SHP77 (cell line): ENCODE data around the gene PLCD1.
"Not testable (repeated sequence)": the region's sequence is repeated elsewhere in the genome, so short reads cannot be mapped to it uniquely, and the experiment has no call there.

Experiments used
- DNase-seq, 2 experiments: peaks; one replicate each; lab custom pipeline; 2025; lab: John Stamatoyannopoulos, UW

The PLCD1 gene

GRCh38 chr3:38000242-38000916 lies 29.1 kb downstream of the PLCD1 start:
- DNase-seq, result no peak

GRCh38 chr3:37999836-38000235 lies 29.6 kb downstream of the PLCD1 start:
- DNase-seq, result no peak

- no peak for DNase-seq
Observed at GRCh38 chr3:37997791-37998370, 31.6 kb downstream of the PLCD1 start.

- DNase-seq, result no peak
Observed at GRCh38 chr3:37997342-37997741, 32.1 kb downstream of the PLCD1 start.

GRCh38 chr3:37996785-37997301 lies 32.6 kb downstream of the PLCD1 start:
- DNase-seq, result peak; percentile 49 to 55

- DNase-seq, result no peak
Observed at GRCh38 chr3:37995652-37996641, 33.5 kb downstream of the PLCD1 start.

GRCh38 chr3:37994639-37994972 lies 34.8 kb downstream of the PLCD1 start:
- DNase-seq, result no peak

- no peak for DNase-seq
Observed at GRCh38 chr3:37993820-37994638, 35.4 kb downstream of the PLCD1 start.

- no peak for DNase-seq
Observed at GRCh38 chr3:37993460-37993819, 36.0 kb downstream of the PLCD1 start.

- no peak for DNase-seq
Observed at GRCh38 chr3:37993067-37993455, 36.4 kb downstream of the PLCD1 start.

- no peak for DNase-seq
Observed at GRCh38 chr3:37992271-37993066, 37.0 kb downstream of the PLCD1 start.

GRCh38 chr3:37991823-37992222 lies 37.6 kb downstream of the PLCD1 start:
- DNase-seq, result no peak

- DNase-seq, result no peak
Observed at GRCh38 chr3:37991109-37991508, 38.3 kb downstream of the PLCD1 start.

GRCh38 chr3:37990527-37990926 lies 38.9 kb downstream of the PLCD1 start, which contains the start of gene VILL:
VILL (plus strand) TSS chr3:37990786; CDS start chr3:37993673, 2,887 bp downstream.
- DNase-seq, result no peak

- DNase-seq, result no peak
Observed at GRCh38 chr3:37989821-37990480, 39.5 kb downstream of the PLCD1 start.

GRCh38 chr3:37988931-37989525 lies 40.4 kb downstream of the PLCD1 start:
- no peak for DNase-seq

- not testable (repeated sequence) for DNase-seq
Observed at GRCh38 chr3:37988376-37988775, 41.1 kb downstream of the PLCD1 start.

GRCh38 chr3:37987751-37988179 lies 41.7 kb downstream of the PLCD1 start:
- no peak for DNase-seq

GRCh38 chr3:37987315-37987697 lies 42.1 kb downstream of the PLCD1 start:
- no peak for DNase-seq
